IgD-negative memory B cell (primary cell): ENCODE measurements around the gene EFNA2. TPM values are rescaled to one million over a fixed set of nuclear protein-coding genes. Genes with fewer than 3 reads are reported as not detected.
"Not testable (repeated sequence)": the region's sequence is repeated elsewhere in the genome, so short reads cannot be mapped to it uniquely, and the experiment has no call there.

ENCODE experiments used
- H3K27ac Mint-ChIP-seq, 3 donors: one replicate each; pipeline ENCODE4 v1.8.0; 2020 to 2022; ENCODE audit warnings: mild to moderate bottlenecking in 3 of 3, mixed read lengths in 3 of 3, moderate library complexity in 1 of 3
- H3K27me3 Mint-ChIP-seq: one replicate; pipeline ENCODE4 v1.8.0; 2021; ENCODE audit warnings: mixed read lengths
- H3K36me3 Mint-ChIP-seq: one replicate; pipeline ENCODE4 v1.8.0; 2020; ENCODE audit warnings: mild to moderate bottlenecking, mixed read lengths
- H3K4me1 Mint-ChIP-seq, 3 donors: one replicate each; pipeline ENCODE4 v1.8.0; 2020 to 2022; ENCODE audit warnings: mixed read lengths in 3 of 3, mild to moderate bottlenecking in 1 of 3
- H3K4me3 Mint-ChIP-seq, 4 donors: one replicate each; pipeline ENCODE4 v1.8.0; 2020 to 2022; ENCODE audit warnings: mild to moderate bottlenecking in 4 of 4, mixed read lengths in 4 of 4, moderate library complexity in 3 of 4
- H3K9me3 Mint-ChIP-seq, 3 donors: one replicate each; pipeline ENCODE4 v1.8.0; 2020 to 2021; ENCODE audit warnings: mixed read lengths in 3 of 3, mild to moderate bottlenecking in 1 of 3
- polyA plus RNA-seq: library from polyadenylated mRNA; unstranded; fragments of 300-500 nt; fragmentation: Illumina TruSeq; gene quantifications from one replicate; pipeline ENCODE4 v1.2.3, GENCODE V29; 2021

Gene EFNA2
- polyA plus RNA-seq, 1 donor from 2014 or later = not detected

DNA sequence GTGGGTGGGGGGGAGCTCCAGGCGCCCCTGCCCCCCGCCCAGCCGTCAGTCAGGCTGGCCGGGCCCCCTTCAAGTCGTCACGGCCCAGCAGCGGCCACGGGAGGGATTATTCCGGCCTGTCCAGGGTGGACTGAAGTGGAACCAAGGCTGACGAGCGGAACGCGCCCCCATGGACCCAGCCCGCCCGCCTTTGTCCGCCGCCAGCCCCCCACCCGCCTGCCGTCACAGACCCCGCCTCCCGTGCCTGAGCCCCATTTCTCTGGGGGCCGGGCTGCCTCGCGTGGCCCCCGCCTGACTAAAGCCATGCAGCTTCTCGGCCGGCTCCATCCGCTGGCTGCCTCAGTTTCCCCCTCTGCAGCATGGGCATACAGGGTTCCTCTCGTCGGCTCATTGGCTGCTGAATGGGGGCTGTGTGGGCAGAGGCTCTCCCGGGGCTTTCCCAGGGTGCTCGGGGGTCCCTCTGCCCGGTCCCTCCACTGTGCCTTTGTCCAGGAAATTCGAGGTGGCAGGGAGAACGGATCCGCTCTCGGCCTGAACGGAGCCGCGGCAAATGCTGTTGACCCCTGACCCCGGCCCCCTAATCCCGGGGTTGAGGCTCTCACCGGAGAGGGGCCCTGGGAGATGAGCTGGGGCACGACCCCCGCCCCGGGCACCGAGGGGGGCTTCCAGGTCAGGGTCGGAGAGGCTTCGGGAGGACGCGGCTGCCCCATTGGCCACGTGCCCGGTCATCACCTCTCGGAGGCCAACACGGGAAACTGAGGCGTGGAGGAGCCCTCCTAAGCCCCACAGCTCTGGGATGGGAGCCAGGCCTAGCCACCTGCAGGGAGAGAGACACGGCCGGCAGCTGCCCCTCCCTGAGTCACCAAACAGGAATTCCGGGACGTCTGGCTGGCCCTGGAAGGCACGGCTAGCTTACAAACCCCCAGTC lies 27.4 kb downstream of the EFNA2 start:
- no peaks in the 10 kb centered on the region for H3K4me1 Mint-ChIP-seq
- H3K9me3 Mint-ChIP-seq = no peaks in the 10 kb centered on the region
- no peaks in the 10 kb centered on the region for H3K36me3 Mint-ChIP-seq
- no peak overlapping the region for H3K27ac Mint-ChIP-seq
- H3K4me3 Mint-ChIP-seq = peak overlapping the region in 1 of 4 donors; percentile 72
- H3K27me3 Mint-ChIP-seq = peaks cover 29% of the 10 kb centered on the region

DNA sequence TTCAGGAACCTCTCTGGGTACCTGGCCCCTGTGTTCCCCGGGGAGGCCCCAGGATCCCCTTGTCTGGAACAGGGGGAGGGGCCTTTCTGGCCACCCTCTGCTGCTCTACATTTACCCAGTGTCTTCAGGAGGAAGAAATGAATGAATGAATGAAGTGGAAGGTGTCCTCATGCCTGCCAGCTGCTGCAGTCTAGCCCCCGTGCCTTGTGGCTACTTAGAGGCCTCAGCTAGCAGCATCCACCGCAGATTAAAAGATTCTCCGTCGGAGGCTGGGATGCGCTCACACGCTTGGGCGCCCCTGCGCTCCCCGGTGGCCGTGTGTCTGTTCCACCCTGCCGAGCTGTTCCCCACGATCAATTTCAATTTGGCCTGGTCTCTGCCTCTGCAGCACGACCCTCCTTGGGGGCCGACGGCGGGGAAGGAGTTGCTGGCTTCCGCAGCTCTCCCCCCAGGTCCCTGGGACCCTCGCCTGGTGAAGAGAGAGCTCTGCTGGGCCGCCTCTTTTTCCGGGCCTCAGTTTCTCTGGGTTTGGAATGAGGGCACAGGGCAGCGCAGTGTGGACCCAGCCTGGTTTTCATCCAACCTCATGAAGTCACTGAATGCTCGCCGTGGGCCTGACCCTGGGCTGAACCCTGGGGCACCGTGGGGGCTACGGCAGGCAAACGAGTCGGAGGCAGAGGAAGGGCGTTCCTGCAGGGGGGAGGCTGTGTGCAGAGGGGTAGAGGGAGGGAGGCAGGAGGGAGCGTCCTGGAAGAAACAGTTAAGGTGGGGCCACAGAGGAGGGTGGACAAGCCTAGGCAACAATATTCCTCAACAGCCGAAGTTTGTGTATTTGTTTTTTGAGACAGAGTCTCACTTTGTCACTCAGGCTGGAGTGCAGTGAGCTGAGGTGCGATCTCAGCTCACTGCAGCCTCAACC lies 28.3 kb downstream of the EFNA2 start:
- H3K27ac Mint-ChIP-seq = no peak overlapping the region
- no peaks in the 10 kb centered on the region for H3K4me1 Mint-ChIP-seq
- H3K36me3 Mint-ChIP-seq = no peaks in the 10 kb centered on the region
- no peaks in the 10 kb centered on the region for H3K9me3 Mint-ChIP-seq
- peaks cover 29% of the 10 kb centered on the region for H3K27me3 Mint-ChIP-seq
- H3K4me3 Mint-ChIP-seq = no peak overlapping the region

DNA sequence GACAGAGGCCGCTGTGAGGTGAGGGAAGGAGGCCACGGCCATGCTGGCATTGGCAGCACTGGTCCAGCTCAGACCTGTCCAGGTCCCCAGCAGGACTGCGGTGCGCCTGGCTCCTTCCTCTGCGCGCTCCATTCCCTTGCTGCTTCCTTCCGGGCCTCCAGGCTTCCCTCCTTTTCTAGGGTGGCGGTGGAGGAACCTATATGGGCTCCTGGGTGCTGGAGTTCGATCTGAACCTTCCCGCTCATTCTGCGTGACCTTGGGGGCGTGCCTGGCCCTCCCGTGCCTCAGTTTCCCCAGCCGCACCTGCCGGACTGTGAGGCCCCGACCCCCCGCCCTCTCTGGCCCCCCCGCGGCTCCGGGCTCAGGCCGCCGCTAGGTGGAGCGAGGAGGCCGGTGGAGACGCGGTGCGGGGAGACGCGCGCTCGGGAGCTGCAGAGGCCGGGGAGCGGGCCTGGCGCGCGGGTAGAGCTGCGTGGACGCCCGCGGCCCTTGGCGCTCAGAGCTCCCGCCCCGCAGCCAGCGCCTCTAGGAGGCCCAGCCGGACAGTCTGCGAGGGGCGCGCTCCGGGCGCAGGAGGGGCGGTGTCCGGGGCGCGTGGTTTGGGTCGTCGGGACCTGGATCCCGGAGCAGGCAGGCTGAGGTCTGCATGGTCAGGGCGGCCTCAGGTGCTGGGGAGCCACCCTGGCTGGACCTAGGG lies 29.9 kb downstream of the EFNA2 start:
- Mint-ChIP-seq H3K27me3 (peaks cover 32% of the 10 kb centered on the region), H3K4me3 (peak overlapping the region in 1 of 4 donors; percentile 28), H3K36me3 (no peaks in the 10 kb centered on the region), H3K9me3 (no peaks in the 10 kb centered on the region), H3K27ac (no peak overlapping the region), H3K4me1 (no peaks in the 10 kb centered on the region)

DNA sequence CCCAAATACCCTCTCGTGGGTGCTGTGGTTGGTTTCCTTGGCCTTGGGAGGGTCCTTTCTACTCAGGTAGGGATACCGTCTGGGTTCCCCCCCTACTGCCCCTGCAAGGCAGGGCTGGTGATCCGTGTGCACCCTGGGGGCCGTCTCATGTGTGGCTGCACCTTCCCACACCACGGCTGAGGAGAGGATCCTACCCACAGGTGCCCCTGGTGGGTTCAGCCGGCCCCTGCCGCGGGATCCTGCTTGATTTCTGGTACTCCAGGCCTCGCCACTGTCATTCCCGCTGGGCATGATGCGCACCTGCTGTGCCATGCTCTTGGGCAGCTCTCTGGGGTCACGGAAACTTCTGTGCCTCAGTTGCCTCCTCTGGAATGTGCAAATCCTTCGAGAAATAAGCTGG lies 30.8 kb downstream of the EFNA2 start:
- no peaks in the 10 kb centered on the region for H3K9me3 Mint-ChIP-seq
- H3K36me3 Mint-ChIP-seq = no peaks in the 10 kb centered on the region
- no peaks in the 10 kb centered on the region for H3K4me1 Mint-ChIP-seq
- H3K4me3 Mint-ChIP-seq = no peak overlapping the region
- no peak overlapping the region for H3K27ac Mint-ChIP-seq
- peaks cover 35% of the 10 kb centered on the region for H3K27me3 Mint-ChIP-seq

DNA sequence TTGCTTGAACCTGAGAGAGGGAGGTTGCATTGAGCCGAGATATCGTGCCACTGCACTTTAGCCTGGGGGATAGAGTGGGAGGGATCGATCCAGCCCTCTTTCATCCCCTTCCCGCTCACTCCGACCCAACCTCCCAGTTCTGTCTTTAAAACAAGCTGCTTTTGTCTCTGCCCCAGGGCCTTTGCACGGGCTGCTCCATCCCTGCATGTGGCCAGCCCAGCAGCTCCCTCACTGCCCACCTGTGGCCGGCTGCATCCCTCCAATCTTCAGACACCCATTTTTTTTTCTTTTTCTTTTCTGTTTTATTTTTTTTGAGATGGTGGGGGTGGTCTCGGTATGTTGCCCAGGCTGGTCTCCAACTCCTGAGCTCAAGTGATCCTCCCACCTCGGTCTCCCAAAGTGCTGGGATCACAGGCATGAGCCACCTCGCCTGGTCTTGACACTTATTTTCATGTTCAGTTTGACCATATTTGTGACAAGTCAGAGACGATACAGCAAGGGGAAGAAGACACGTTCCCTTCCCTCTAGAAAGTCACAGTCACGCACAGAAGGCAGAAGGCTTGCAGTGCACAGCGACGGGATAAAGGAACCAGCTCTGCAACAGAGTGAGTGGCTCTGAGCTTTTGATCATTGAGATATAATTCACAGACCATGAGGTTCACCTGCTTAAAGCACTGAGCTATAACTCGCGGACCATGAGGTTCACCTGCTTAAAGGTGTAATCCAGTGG lies 31.8 kb downstream of the EFNA2 start:
- H3K27me3 Mint-ChIP-seq = peaks cover 36% of the 10 kb centered on the region
- H3K4me3 Mint-ChIP-seq = no peak overlapping the region
- H3K36me3 Mint-ChIP-seq = no peaks in the 10 kb centered on the region
- H3K9me3 Mint-ChIP-seq = no peaks in the 10 kb centered on the region
- peak overlapping the region in 1 of 3 donors; percentile 28 for H3K27ac Mint-ChIP-seq
- H3K4me1 Mint-ChIP-seq = no peaks in the 10 kb centered on the region

DNA sequence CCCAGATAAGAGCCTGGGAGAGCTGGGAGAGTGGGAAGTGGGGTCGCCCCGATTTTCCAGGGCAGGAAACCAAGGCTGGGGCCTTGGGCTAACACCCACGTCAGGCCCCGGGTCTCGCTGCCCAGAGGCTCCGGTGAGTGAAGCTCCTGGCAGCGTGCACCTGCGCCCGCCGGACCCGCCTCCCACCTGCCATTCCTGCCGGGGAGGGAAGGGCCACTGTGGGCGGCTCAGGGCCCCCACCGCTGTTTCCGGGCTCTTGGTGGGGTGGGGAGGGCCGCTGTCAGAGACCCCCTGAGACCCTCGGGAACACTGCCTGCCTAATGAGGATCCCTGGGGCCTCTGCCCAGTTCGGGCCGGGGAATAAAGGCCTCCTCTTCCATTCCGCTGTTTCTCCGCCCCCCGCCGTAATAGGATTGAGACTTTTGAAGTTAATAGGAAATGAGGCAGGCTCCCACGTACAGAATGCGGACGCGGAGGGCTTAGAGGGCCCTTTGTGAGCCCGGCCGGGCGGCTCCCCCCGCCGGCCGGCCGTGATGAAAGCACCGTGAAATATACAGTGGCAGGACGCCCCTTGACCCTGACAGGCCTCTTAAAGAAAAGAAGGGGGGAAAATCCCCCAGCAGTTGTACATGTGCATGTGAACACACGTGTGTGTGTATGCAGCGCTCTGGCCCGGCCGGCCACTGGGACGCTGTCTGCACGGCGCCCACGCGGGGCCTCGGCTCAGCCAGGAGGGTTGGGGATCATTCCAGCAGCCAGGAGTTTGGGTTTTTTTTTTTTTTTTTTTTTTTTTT lies 33.2 kb downstream of the EFNA2 start:
- no peak overlapping the region for H3K4me3 Mint-ChIP-seq
- H3K27ac Mint-ChIP-seq = no peak overlapping the region
- H3K27me3 Mint-ChIP-seq = peaks cover 37% of the 10 kb centered on the region
- H3K36me3 Mint-ChIP-seq = no peaks in the 10 kb centered on the region
- H3K4me1 Mint-ChIP-seq = no peaks in the 10 kb centered on the region
- H3K9me3 Mint-ChIP-seq = no peaks in the 10 kb centered on the region

DNA sequence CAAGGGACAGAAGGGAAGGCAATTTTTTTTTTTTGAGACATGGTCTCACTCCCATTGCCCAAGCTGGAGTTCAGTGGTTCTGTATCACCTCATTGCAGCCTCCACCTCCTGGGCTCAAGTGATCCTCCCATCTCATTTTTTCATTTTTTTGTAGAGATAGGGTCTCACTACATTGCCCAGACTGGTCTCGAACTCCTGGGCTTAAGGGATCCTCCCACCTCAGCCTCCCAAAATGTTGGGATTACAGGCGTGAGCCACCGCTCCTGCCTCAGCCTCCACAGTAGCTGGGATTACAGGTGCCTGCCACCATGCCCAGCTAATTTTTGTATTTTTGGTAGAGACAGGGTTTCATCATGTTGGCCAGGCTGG lies 34.6 kb downstream of the EFNA2 start:
- not testable (repeated sequence) for H3K36me3 Mint-ChIP-seq, H3K4me3 Mint-ChIP-seq, H3K4me1 Mint-ChIP-seq, H3K9me3 Mint-ChIP-seq, H3K27ac Mint-ChIP-seq
- peaks cover 38% of the 10 kb centered on the region for H3K27me3 Mint-ChIP-seq

DNA sequence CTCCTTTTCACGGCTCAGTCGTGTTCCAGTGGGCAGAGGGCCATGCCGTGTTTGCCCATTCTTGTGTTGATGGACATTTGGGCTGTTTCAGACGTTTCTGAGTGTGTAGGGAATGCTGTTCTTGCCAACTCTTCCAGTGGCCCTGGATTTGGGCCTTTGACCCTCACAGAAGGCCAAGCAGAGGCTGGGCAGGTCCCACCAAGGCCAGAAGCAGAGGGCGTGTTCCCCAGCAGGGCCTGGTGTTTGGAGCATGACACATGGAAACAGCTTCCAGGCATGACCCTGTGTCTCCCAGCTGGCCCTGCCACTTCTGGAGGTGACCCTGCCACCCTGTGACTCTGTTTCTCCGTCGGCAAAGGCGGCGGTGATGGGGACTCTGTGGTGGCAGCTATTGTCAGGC lies 35.9 kb downstream of the EFNA2 start:
- H3K27ac Mint-ChIP-seq = peak overlapping the region in 1 of 3 donors; percentile 66
- peaks cover 0 to 5% (median 0%) of the 10 kb centered on the region in 3 donors for H3K4me1 Mint-ChIP-seq
- H3K36me3 Mint-ChIP-seq = no peaks in the 10 kb centered on the region
- peaks cover 39% of the 10 kb centered on the region for H3K27me3 Mint-ChIP-seq
- H3K4me3 Mint-ChIP-seq = no peak overlapping the region
- no peaks in the 10 kb centered on the region for H3K9me3 Mint-ChIP-seq

DNA sequence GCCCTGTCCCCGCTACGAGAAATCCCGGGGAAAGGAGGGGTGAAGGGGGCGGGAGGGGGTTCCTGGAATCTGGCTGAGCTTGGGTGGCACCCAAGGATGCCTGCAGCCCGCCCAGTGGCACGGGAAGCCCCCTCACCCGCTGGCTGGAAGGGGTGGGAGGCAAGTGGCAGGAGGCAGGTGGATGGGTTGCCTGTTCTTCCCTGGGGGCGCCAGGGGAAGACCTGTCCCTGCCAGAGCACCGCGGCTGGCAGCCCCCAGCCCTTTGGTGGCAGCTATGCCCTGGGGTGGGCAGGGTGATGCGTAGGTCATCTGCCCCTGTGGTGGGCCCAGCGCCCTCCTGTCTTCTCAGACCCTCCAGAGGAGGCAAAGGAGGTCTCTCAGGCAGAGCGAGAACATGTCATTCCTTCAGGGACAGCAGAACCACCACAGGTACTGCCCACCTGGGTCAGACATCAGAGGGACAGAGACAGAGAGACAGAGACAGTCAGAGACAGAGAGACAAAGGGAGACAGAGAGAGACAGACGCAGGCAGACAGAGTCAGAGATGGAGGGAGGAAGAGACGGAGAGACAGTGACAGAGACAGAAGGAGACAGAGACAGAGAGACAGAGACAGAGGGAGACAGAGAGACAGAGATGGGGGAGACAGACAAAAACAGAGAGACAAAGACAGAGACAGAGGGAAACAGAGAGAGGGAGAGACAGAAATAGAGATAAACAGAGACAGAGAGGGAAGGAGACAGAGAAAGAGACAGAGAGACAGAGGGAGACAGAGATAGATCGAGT lies 36.7 kb downstream of the EFNA2 start:
- H3K36me3 Mint-ChIP-seq = no peaks in the 10 kb centered on the region
- H3K27ac Mint-ChIP-seq = no peak overlapping the region
- H3K9me3 Mint-ChIP-seq = no peaks in the 10 kb centered on the region
- peak overlapping the region in 1 of 4 donors; percentile 43 for H3K4me3 Mint-ChIP-seq
- H3K27me3 Mint-ChIP-seq = peaks cover 32% of the 10 kb centered on the region
- H3K4me1 Mint-ChIP-seq = peaks cover 0 to 7% (median 0%) of the 10 kb centered on the region in 3 donors

DNA sequence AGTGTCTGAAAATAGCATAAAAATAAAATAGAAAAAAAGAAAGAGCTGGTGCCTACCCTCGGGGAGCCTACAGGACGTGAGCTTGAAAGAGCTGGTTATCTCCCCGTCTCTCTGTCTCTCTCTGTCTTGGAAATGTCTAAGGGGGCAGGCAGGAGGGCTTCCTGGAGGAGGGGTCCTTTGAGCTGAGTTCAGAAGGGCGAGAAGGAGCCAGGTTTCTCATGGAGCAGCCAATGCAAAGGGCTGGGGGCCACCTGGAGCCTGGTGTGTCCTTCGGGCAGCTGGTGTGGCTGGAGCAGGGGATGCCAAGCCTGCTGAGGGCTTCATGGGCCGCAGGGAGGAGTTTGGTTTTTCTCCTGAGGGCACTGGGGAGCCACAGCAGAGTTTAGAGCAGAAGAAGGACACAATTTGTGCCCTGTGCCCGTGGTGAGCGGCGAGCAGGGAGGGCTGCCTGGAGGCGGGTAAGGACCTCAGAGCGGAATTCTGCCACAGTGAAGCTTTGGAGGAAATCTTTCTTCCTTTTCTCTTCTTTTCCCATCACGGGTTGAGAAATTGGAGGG lies 38.7 kb downstream of the EFNA2 start:
- H3K4me3 Mint-ChIP-seq = peak overlapping the region in 2 of 4 donors; percentile 37 to 84
- peaks cover 1% of the 10 kb centered on the region for H3K36me3 Mint-ChIP-seq
- peaks cover 28% of the 10 kb centered on the region for H3K27me3 Mint-ChIP-seq
- no peak overlapping the region for H3K27ac Mint-ChIP-seq
- peaks cover 0 to 8% (median 0%) of the 10 kb centered on the region in 3 donors for H3K4me1 Mint-ChIP-seq
- no peaks in the 10 kb centered on the region for H3K9me3 Mint-ChIP-seq

DNA sequence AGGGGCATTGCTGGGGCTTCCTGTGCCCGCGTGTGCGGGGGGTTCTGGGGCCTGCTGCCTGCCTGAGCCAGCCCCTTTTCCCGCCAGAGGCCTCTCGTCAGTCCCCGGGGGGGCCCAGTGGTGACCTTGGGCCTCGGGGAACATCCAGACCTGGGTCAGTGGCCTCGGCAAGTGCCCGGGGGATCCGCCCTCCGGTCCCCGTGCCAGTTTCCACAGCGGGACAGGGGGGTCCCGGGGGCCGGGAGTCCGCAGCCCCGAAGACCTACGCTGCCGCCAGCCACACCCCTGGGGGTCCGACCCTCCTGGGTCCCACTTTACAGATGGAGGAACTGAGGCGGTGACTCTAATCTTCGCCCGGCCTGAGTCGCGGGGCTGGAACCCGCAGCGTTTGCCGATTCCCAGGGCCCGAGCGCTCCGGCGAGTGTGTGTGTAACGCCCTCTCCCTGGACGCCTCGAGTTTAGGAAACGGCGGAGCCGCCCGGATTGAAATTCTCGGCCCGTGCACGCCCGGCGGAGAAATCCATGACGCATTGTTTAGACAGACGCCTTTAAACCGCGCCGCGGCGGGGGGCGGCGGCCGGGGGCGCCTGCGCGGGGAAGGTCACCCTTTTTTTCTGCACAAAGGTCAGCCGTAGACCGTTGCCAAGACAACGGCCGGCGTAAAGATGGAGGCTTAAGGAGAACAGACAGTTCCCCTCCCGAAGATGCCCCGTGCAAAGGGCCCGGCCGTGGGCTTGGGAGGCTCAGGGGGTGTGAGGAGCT lies 39.3 kb downstream of the EFNA2 start:
- no peak overlapping the region for H3K27ac Mint-ChIP-seq
- H3K4me1 Mint-ChIP-seq = peaks cover 0 to 8% (median 0%) of the 10 kb centered on the region in 3 donors
- H3K4me3 Mint-ChIP-seq = peak overlapping the region in 1 of 4 donors; percentile 68
- H3K36me3 Mint-ChIP-seq = peaks cover 2% of the 10 kb centered on the region
- peaks cover 28% of the 10 kb centered on the region for H3K27me3 Mint-ChIP-seq
- H3K9me3 Mint-ChIP-seq = no peaks in the 10 kb centered on the region

DNA sequence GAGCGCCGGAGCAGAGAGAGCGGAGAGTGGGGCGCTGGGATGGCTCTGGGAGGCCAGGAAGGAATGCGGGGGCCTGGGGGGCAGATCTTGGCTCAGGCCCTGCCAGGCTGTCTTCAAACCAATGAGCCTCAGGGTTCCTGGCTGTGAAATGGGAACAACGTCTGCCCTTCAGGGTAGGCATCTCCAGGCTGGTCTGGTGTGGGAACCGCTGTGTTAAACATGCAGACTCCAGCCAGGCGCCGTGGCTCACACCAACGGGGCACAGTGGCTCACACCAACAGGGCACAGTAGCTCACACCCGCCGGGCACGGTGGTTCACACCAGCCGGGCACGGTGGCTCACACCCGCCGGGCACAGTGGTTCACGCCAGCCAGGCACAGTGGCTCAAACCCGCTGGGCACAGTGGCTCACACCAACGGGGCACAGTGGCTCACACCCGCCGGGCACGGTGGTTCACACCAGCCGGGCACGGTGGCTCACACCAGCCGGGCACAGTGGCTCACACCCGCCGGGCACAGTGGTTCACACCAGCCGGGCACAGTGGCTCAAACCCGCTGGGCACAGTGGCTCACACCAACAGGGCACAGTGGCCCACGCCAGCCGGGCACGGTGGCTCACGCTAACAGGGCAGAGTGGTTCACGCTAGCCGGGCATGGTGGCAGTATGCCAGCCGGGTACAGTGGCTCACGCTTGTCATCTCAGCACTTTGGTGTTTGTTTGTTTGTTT lies 40.1 kb downstream of the EFNA2 start:
- Mint-ChIP-seq H3K9me3 (no peaks in the 10 kb centered on the region), H3K4me1 (peaks cover 0 to 8% (median 0%) of the 10 kb centered on the region in 3 donors), H3K36me3 (peaks cover 2% of the 10 kb centered on the region), H3K27me3 (peaks cover 29% of the 10 kb centered on the region), H3K4me3 (no peak overlapping the region), H3K27ac (no peak overlapping the region)
